ENCODE data around the gene ABCF3.

- TF ChIP-seq TAF1 (conservative IDR thresholded peaks at IDR 0.05) = no peak
- TF ChIP-seq, protein P1, sequence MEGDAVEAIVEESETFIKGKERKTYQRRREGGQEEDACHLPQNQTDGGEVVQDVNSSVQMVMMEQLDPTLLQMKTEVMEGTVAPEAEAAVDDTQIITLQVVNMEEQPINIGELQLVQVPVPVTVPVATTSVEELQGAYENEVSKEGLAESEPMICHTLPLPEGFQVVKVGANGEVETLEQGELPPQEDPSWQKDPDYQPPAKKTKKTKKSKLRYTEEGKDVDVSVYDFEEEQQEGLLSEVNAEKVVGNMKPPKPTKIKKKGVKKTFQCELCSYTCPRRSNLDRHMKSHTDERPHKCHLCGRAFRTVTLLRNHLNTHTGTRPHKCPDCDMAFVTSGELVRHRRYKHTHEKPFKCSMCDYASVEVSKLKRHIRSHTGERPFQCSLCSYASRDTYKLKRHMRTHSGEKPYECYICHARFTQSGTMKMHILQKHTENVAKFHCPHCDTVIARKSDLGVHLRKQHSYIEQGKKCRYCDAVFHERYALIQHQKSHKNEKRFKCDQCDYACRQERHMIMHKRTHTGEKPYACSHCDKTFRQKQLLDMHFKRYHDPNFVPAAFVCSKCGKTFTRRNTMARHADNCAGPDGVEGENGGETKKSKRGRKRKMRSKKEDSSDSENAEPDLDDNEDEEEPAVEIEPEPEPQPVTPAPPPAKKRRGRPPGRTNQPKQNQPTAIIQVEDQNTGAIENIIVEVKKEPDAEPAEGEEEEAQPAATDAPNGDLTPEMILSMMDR (IDR thresholded peaks at IDR 0.05; ENCODE audit: low read depth, low read length, missing input control) = no peak
- TF ChIP-seq, protein P2, sequence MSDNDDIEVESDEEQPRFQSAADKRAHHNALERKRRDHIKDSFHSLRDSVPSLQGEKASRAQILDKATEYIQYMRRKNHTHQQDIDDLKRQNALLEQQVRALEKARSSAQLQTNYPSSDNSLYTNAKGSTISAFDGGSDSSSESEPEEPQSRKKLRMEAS (IDR thresholded peaks at IDR 0.05) = no peak
Observed at GRCh38 chr3:184236033-184236410, 50.0 kb downstream of the ABCF3 start.
